ENCODE data around the gene STAT5B. TPM values are rescaled to one million over a fixed set of nuclear protein-coding genes. Genes with fewer than 3 reads are reported as not detected.

Gene STAT5B
- total and polyA plus RNA-seq, 11 donors, result 13.0 to 51.9 (median 31.4) TPM

DNA sequence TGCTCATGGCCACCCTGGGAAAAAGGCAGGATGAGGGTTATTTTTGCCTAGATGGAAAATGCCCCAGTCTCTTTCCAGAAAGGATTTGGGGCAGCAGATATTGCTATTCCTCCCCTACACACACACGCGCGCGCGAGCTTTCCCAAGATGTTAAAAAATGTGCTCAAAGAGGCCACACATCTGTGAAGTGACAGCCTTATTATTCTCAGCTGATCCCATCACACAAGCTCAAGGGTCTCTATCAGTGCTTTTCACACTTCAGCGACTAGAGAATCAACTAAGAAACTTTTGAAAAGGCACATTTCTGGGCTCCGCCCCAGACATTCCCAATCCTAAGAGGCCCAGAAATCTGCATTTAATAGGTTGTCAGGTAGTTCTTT is 115.7 kb downstream of the STAT5B start:
- DNase-seq (no peak), ATAC-seq (no peak)
- H3K4me1 ChIP-seq, result peaks cover 0 to 9% (median under 1%) of the 10 kb centered on the region in 12 donors
- no peak overlapping the region for H3K4me3 ChIP-seq
- no peaks in the 10 kb centered on the region for H3K9me3 ChIP-seq
- no peaks in the 10 kb centered on the region for H3K36me3 ChIP-seq
- no peak for TF ChIP-seq POLR2A (IDR thresholded peaks at IDR 0.05)
- TF ChIP-seq, protein P1, sequence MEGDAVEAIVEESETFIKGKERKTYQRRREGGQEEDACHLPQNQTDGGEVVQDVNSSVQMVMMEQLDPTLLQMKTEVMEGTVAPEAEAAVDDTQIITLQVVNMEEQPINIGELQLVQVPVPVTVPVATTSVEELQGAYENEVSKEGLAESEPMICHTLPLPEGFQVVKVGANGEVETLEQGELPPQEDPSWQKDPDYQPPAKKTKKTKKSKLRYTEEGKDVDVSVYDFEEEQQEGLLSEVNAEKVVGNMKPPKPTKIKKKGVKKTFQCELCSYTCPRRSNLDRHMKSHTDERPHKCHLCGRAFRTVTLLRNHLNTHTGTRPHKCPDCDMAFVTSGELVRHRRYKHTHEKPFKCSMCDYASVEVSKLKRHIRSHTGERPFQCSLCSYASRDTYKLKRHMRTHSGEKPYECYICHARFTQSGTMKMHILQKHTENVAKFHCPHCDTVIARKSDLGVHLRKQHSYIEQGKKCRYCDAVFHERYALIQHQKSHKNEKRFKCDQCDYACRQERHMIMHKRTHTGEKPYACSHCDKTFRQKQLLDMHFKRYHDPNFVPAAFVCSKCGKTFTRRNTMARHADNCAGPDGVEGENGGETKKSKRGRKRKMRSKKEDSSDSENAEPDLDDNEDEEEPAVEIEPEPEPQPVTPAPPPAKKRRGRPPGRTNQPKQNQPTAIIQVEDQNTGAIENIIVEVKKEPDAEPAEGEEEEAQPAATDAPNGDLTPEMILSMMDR (IDR thresholded peaks at IDR 0.05), result no peak
- H3K27ac ChIP-seq, result no peak overlapping the region
- 83 to 87% (median 86%) methylated on average over 7 of the region's 7 CpGs for WGBS, 4 donors
- intact Hi-C loops (cut with DNase I), result no loop called here
- no peaks in the 10 kb centered on the region for H3K27me3 ChIP-seq

DNA sequence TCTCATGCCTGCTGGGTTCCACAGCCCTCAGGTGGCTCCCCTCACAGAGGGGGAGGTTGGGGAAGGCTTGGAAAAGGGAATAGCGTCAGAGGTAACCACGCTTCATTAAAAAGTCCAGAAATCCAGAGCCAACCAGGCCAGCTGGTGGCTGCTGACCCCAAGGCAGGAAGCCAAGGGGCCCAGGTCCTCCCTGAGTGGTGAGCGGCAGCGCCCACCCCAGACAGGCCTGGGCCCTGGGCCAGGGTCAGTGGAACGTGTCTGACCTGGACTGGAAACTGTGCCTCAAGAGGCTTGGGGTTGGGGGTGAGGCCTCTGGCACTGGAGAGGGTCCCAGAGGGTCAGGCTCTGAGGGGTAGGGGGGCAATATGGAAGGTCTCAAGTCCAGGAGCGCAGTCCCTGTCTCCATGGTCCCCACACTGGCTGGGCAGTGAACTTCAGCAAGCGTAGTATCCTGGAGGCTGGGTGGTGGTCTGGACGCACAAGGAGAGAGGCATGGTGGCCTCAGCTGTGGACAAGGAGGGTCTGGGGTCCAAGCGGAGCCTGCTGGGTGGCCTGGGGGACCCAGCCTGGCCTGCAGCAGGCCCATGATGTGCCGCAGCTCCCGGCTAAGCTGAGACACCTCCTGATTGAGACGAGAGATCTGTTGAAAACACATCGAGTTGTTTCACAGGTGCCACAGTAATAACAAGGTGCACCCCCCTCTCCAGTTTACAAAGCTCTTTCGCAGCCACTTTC is 116.2 kb downstream of the STAT5B start:
- H3K9me3 ChIP-seq, result no peaks in the 10 kb centered on the region
- no peaks in the 10 kb centered on the region for H3K27me3 ChIP-seq
- no peak overlapping the region for H3K27ac ChIP-seq
- peaks cover 0 to 12% (median 4%) of the 10 kb centered on the region in 12 donors for H3K4me1 ChIP-seq
- no peak for ATAC-seq
- H3K36me3 ChIP-seq, result no peaks in the 10 kb centered on the region
- H3K4me3 ChIP-seq, result no peak overlapping the region
- no peak for DNase-seq
- WGBS, 4 donors, result 71 to 81% (median 75%) methylated on average over 11 to 14 of the region's 14 CpGs
- no peak for TF ChIP-seq POLR2A (IDR thresholded peaks at IDR 0.05)
- TF ChIP-seq, protein P1 (IDR thresholded peaks at IDR 0.05), result no peak
- intact Hi-C loops (cut with DNase I), result no loop called here

DNA sequence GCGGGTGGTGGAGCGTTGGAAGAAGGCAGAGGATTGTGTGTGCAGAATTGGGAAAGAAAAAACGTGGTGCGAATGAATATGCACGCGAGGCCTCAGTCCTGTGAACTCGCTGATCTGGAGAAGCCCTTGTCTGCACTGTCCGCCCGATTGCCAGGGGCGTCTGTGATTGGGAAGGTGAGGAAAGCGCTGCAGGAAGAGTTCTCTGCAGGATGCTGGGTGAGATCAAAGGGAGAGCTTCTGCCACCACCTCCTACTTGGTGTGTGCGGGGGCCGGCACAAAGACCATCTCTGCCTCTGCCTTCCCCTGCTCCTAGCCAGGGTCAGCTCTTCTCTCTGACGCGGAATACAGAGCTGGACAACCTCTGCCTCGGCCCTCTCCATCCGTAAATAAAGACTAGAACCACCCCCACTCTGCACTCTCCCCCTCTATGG is 120.6 kb downstream of the STAT5B start:
- Histone ChIP-seq H3K27ac (peak overlapping the region in 7 of 12 donors; percentile 62 to 94 (median 76)), H3K9me3 (no peaks in the 10 kb centered on the region), H3K4me1 (peaks cover 9 to 41% (median 30%) of the 10 kb centered on the region in 12 donors), H3K27me3 (no peaks in the 10 kb centered on the region), H3K4me3 (peak overlapping the region in 11 of 12 donors; percentile 40 to 100 (median 86)), H3K36me3 (peaks cover 0 to 22% (median 4%) of the 10 kb centered on the region in 9 donors)
- ATAC-seq (no peak), DNase-seq (no peak)
- intact Hi-C loops (cut with DNase I), result loop anchor here in 1 of 10 donors (1.0 kb wide), 1 partner anchor 20 kb away; no protein-coding TSS in a partner anchor
- TF ChIP-seq, protein P1 (IDR thresholded peaks at IDR 0.05), result no peak
- TF ChIP-seq POLR2A (IDR thresholded peaks at IDR 0.05), result no peak
- 28 to 46% (median 34%) methylated on average over 15 to 17 of the region's 17 CpGs for WGBS, 4 donors

DNA sequence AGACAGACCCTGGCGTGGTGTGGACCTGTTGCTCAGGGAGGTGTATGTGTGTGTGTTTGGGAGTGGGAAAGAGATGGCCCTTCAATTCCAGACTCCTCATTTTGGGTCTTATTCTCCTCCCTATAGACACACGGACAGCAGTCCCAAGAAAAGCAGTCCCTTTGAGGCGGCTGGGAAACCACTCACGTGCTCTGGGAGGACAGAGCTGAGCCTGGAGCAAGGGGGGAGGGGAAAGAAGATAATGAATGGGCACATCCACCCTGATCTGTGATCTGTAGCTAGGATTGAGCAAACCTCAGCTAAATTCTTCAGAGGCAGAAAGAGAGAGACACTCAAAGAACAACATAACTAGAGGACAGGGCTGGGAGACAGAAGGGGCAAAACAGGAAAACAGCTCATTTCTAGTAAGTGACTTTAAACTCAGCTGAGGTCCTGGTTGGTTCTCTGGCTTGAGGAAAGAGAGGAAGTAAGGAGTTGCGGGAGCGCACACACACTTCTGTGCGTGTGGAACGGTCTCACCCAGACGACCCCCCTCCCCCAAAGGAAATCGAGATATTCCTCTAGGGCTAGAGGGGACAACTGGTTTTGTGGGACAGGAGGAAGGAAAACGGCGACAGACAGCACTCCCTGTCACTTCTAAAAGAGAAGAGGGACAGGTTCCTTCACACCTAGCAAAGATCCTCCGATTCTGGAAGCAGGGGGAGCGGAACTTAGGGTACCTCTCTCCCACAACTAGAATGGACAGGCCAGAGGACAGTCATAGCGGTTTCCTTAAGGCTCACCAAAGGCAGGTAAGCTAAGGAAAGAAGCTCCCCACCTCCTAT is 122.1 kb downstream of the STAT5B start:
- TF ChIP-seq POLR2A (IDR thresholded peaks at IDR 0.05), result no peak
- TF ChIP-seq, protein P1 (IDR thresholded peaks at IDR 0.05), result no peak
- Histone ChIP-seq H3K27me3 (no peaks in the 10 kb centered on the region), H3K36me3 (peaks cover 0 to 27% (median 8%) of the 10 kb centered on the region in 9 donors), H3K4me1 (peaks cover 9 to 42% (median 32%) of the 10 kb centered on the region in 12 donors), H3K9me3 (no peaks in the 10 kb centered on the region), H3K4me3 (peak overlapping the region; percentile 71 to 100 (median 86)), H3K27ac (peak overlapping the region; percentile 49 to 96 (median 79))
- WGBS, 4 donors, result 5 to 8% (median 7%) methylated on average over 15 of the region's 15 CpGs
- DNase-seq (no peak), ATAC-seq (peak in 1 of 4 donors; percentile 2)
- intact Hi-C loops (cut with DNase I), result no loop called here
